Heart left ventricle (tissue), 13 donors: Measurements from ENCODE around the gene PTPRC.

Source experiments
- CTCF ChIP-seq, 12 donors: fragments of 200-600 bp; sonication (generic) in 4 of 12; IDR thresholded peaks; one replicate each; pipeline versions ENCODE4 v1.5.0 to v1.8.0; 2018 to 2022; ENCODE audit warnings: antibody characterized with exemption in 12 of 12, mild to moderate bottlenecking in 5 of 12
- POLR2A ChIP-seq, 2 donors: fragments of 450-650 bp; IDR thresholded peaks; one replicate each; pipeline ENCODE4 v1.6.1; 2017; ENCODE audit warnings: antibody characterized with exemption in 2 of 2, mild to moderate bottlenecking in 2 of 2, moderate library complexity in 2 of 2
- donor health status: ischemic (EF 13 %, LVEDD 7.1; RV severe dilation, severe dysfunction).
- donor health status: DM: no; HTN: yes; CAD: no.
- donor health status: DM: no; HTN: no; CAD: no.
- donor health status: ischemic (EF 25% LVEDD 6.9; RV normal size, moderate dysfunction).
- donor health status: ischemic (EF 25% LVEDD 5.7; RV mildly dilated, moderate dysfunction).
- donor health status: ischemic (EF 35%, LVEDD 5.7; RV mildly dilated, moderate dysfunction).
- donor health status: nonischemic (EF 11% LVEDD 7.7; RV severe dilation, severe dysfunction).
- donor health status: DM: yes; HTN: yes; CAD: no.
- donor health status: PGD.
- donor health status: ischemic (EF 29% LVEDD 5.4; RV normal size, mild dysfunction).
- donor health status: nonischemic (EF 23%, LVEDD 6.1; RV moderate dilation, normal function).

DNA sequence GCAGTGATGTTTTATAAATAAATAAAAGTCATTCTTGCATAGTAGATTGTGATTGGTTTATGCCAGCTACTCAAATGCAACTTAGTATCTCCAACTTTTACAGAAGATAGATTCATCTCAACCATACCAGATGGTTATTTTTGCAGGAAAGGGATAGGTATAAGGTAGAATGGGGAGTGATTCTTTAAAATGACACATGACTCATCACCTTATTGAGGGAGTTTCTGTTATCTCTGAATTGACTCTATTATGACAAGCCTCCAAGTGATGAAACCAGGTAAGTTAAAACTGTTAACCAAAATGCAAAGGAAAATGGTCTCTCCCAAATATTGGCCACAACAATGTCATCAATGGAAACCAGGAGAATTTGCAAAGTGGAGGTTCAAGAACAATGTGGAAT lies 54.5 kb downstream of the PTPRC start:
- no peak for TF ChIP-seq CTCF (IDR thresholded peaks at IDR 0.05)
- no peak for TF ChIP-seq POLR2A (IDR thresholded peaks at IDR 0.05)
